ENCODE measurements around the gene MT1M.
"Not testable (repeated sequence)": the region's sequence is repeated elsewhere in the genome, so short reads cannot be mapped to it uniquely, and the experiment has no call there.

MT1M gene

GRCh38 chr16:56632156-56632847 is at the start of gene MT1M:
Gene MT1M (plus strand): TSS chr16:56632659. CDS start chr16:56632732, 73 bp downstream.
- DNase-seq = peak; percentile 51

- DNase-seq = not testable (repeated sequence)
Observed at GRCh38 chr16:56582911-56583310, 49.5 kb upstream of the MT1M start.

GRCh38 chr16:56583351-56584168 is 48.9 kb upstream of the MT1M start:
- DNase-seq = peak; percentile 63

GRCh38 chr16:56584276-56584675 is 48.2 kb upstream of the MT1M start:
- DNase-seq = no peak

- no peak for DNase-seq
Observed at GRCh38 chr16:56588781-56589140, 43.7 kb upstream of the MT1M start.

GRCh38 chr16:56589141-56590039 is 43.1 kb upstream of the MT1M start, which contains the start of gene MT3:
Gene MT3 (plus strand): TSS chr16:56589528. CDS start chr16:56589591, 63 bp downstream.
- peak; percentile 82 for DNase-seq

- no peak for DNase-seq
Observed at GRCh38 chr16:56591377-56592060, 40.9 kb upstream of the MT1M start.

GRCh38 chr16:56593573-56594291 is 38.7 kb upstream of the MT1M start:
- DNase-seq = no peak

GRCh38 chr16:56594292-56594619 is 38.2 kb upstream of the MT1M start:
- DNase-seq = no peak

- no peak for DNase-seq
Observed at GRCh38 chr16:56600398-56600999, 32.0 kb upstream of the MT1M start.

- DNase-seq = no peak
Observed at GRCh38 chr16:56601325-56601724, 31.1 kb upstream of the MT1M start.

GRCh38 chr16:56603589-56603988 is 28.9 kb upstream of the MT1M start:
- DNase-seq = no peak

GRCh38 chr16:56604966-56605365 is 27.5 kb upstream of the MT1M start:
- DNase-seq = no peak

- no peak for DNase-seq
Observed at GRCh38 chr16:56605475-56605874, 27.0 kb upstream of the MT1M start.

- no peak for DNase-seq
Observed at GRCh38 chr16:56606071-56606475, 26.4 kb upstream of the MT1M start.

- DNase-seq = no peak
Observed at GRCh38 chr16:56606476-56607108, 25.9 kb upstream of the MT1M start.

- peak; percentile 47 for DNase-seq
Observed at GRCh38 chr16:56607109-56607618, 25.3 kb upstream of the MT1M start.

- DNase-seq = no peak
Observed at GRCh38 chr16:56607675-56608042, 24.8 kb upstream of the MT1M start.

- DNase-seq = peak; percentile 93
Observed at GRCh38 chr16:56608043-56608875, 24.2 kb upstream of the MT1M start, which contains the start of gene MT2A. Gene MT2A (plus strand): TSS chr16:56608584. CDS start chr16:56608656, 72 bp downstream.

Measured in eye (tissue), 1 donor.